GM18861 (cell line): ENCODE data around the gene DNAH3.
"Not testable (repeated sequence)": the region's sequence is repeated elsewhere in the genome, so short reads cannot be mapped to it uniquely, and the experiment has no call there.

ENCODE experiments used
- ATAC-seq: cut with Tn5 transposase; IDR thresholded peaks from one replicate; pipeline ENCODE4 v1.9.1; 2021; ENCODE audit not compliant: unreplicated experiment

DNAH3 gene

GRCh38 chr16:21150375-21151001 is at the start of gene DNAH3:
Gene DNAH3 (minus strand): TSS chr16:21150846. CDS start chr16:21150319, 527 bp downstream.
- ATAC-seq = no peak

GRCh38 chr16:21199607-21200218 is 49.1 kb upstream of the DNAH3 start:
- no peak for ATAC-seq

GRCh38 chr16:21197621-21198020 is 47.0 kb upstream of the DNAH3 start:
- ATAC-seq = no peak

- no peak for ATAC-seq
Observed at GRCh38 chr16:21197112-21197511, 46.5 kb upstream of the DNAH3 start.

- ATAC-seq = not testable (repeated sequence)
Observed at GRCh38 chr16:21195330-21195729, 44.7 kb upstream of the DNAH3 start.

- ATAC-seq = no peak
Observed at GRCh38 chr16:21194771-21195301, 44.2 kb upstream of the DNAH3 start.

- no peak for ATAC-seq
Observed at GRCh38 chr16:21192991-21193390, 42.3 kb upstream of the DNAH3 start.

- ATAC-seq = no peak
Observed at GRCh38 chr16:21190599-21190998, 40.0 kb upstream of the DNAH3 start.

GRCh38 chr16:21190013-21190412 is 39.4 kb upstream of the DNAH3 start:
- ATAC-seq = no peak

- no peak for ATAC-seq
Observed at GRCh38 chr16:21189311-21189710, 38.7 kb upstream of the DNAH3 start.

GRCh38 chr16:21186326-21186691 is 35.7 kb upstream of the DNAH3 start:
- no peak for ATAC-seq

GRCh38 chr16:21185659-21186325 is 35.1 kb upstream of the DNAH3 start:
- no peak for ATAC-seq

GRCh38 chr16:21184834-21185233 is 34.2 kb upstream of the DNAH3 start:
- no peak for ATAC-seq

GRCh38 chr16:21183995-21184394 is 33.3 kb upstream of the DNAH3 start:
- ATAC-seq = no peak

GRCh38 chr16:21179983-21180365 is 29.3 kb upstream of the DNAH3 start:
- ATAC-seq = no peak

GRCh38 chr16:21179126-21179982 is 28.7 kb upstream of the DNAH3 start:
- no peak for ATAC-seq

- no peak for ATAC-seq
Observed at GRCh38 chr16:21175397-21175796, 24.8 kb upstream of the DNAH3 start.

- ATAC-seq = no peak
Observed at GRCh38 chr16:21172650-21173049, 22.0 kb upstream of the DNAH3 start.

GRCh38 chr16:21170116-21170515 is 19.5 kb upstream of the DNAH3 start:
- not testable (repeated sequence) for ATAC-seq

- ATAC-seq = no peak
Observed at GRCh38 chr16:21169249-21169981, 18.8 kb upstream of the DNAH3 start.
